Esophagus muscularis mucosa (tissue), 3 donors: ENCODE data around the gene PTPN7.

Experiments
- POLR2A ChIP-seq: fragments of 450-650 bp; IDR thresholded peaks from one replicate; pipeline ENCODE4 v1.6.1; 2017; ENCODE audit warnings: antibody characterized with exemption, moderate library complexity, mild to moderate bottlenecking, low read depth
- TF ChIP-seq, protein P1 (sequence below), 3 experiments: fragments of 200-600 bp in 2 of 3; fragments of 450-650 bp in 1 of 3; sonication (generic) in 2 of 3; IDR thresholded peaks; one replicate each; pipeline ENCODE4 v1.5.1; 2017 to 2019; ENCODE audit warnings: antibody characterized with exemption in 3 of 3, mild to moderate bottlenecking in 2 of 3, moderate library complexity in 1 of 3

DNA sequence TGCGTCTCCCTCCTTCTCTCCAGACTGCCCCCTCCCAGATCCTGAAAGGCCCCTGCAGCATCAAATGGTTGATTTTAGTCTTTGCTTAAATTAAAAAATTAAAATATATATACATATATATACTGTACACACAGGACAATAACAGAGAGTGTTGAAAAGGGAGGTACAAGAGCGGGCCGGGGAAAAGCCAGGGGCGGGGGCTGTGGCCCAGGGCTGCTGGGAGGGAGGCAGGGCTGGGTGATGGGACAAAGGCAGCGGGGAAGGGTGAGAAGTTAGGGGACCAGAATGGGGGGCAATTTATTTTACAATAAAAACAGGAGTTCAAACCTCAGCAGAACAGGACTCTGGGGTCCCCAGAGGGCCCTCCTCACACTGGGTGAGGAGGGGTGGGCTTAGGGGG, 26.4 kb downstream of the PTPN7 start:
- TF ChIP-seq, protein P1, sequence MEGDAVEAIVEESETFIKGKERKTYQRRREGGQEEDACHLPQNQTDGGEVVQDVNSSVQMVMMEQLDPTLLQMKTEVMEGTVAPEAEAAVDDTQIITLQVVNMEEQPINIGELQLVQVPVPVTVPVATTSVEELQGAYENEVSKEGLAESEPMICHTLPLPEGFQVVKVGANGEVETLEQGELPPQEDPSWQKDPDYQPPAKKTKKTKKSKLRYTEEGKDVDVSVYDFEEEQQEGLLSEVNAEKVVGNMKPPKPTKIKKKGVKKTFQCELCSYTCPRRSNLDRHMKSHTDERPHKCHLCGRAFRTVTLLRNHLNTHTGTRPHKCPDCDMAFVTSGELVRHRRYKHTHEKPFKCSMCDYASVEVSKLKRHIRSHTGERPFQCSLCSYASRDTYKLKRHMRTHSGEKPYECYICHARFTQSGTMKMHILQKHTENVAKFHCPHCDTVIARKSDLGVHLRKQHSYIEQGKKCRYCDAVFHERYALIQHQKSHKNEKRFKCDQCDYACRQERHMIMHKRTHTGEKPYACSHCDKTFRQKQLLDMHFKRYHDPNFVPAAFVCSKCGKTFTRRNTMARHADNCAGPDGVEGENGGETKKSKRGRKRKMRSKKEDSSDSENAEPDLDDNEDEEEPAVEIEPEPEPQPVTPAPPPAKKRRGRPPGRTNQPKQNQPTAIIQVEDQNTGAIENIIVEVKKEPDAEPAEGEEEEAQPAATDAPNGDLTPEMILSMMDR (IDR thresholded peaks at IDR 0.05), result no peak
- TF ChIP-seq POLR2A, result no peak
